ENCODE measurements around the gene CACNA1S.

CACNA1S gene

DNA sequence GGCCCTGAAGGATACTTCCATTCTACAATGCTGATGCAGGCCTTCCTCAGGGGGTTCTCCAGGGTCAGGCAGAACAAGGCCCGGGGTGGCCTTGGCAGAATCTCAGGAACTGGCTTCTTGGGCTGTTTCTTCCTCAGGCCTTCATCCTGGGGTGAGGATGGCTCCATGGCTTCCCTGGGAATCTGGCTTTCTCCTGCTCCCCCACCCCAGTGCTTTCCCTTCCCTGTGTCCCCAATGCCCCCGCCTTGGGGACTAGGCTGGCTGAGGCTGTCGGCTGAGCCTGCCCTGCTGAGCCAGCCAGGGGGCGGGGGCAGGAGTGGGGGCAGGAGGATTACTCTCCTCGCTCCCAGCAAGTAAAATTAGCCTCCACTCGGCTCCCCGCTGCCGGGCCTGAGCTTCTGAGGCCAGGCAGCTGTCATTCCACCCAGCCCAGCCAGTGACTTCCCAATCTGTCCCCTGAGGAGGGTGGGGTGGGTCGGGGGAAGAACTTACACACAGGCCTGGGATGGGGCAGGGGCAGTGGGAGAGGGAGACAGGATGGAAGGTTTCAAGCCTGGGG, at the start of gene CACNA1S:
TSS of gene CACNA1S (minus strand) at position 254 of the 559 bp plus-strand sequence. CDS start at position 167, 87 bp downstream.
- DNase-seq (ENCODE audit: low read depth in 2 of 2): no peak

- DNase-seq (ENCODE audit: low read depth in 2 of 2): no peak
These were observed 45.7 kb upstream of the CACNA1S start for GRCh38 chr1:201157949-201158348.

- no peak for DNase-seq (ENCODE audit: low read depth in 2 of 2)
These were observed 44.6 kb upstream of the CACNA1S start for GRCh38 chr1:201156819-201157218.

DNA sequence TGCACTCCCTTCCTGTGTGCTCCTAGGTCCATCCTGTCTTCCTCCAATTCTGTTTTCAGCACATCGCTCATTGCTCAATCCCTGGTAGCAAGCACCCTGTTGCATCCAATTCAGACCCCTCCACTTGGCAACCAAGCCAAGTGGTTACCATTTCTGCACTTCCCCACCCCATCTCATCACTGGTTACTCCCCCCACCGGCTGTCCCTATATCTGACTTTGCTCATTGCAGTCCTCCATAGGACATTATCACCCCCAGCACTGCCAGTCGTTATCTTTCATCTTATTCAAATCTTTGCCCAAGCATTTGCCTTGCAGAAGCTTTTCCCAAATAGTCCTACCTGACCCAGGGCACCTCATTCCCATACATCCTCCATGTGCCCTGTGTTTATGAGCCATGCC, 44.1 kb upstream of the CACNA1S start:
- DNase-seq (ENCODE audit: low read depth in 2 of 2): no peak

DNA sequence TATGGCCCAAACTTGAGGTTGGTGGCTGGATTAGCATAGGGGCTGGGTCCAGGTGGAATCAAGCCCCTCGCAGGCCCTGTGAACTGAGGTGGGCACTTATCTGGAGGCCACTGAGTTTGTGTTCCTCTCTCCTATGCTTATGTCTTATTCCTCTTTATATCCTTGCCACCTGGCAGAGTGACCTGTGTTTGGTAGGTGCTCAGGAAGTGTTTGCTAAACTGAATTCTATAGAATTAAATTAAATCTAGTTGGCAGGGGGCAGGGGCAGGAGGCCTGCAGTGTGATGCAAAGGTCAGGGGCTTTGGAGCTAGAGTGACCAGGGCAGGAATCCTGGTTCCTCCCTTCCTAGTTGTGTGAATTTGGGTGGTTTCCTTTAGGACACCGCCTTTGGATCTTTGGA, 43.1 kb upstream of the CACNA1S start:
- no peak for DNase-seq (ENCODE audit: low read depth in 2 of 2)

- peak; percentile 85 to 88 for DNase-seq (ENCODE audit: low read depth in 2 of 2)
These were observed 42.4 kb upstream of the CACNA1S start, which contains the start of gene TMEM9 for GRCh38 chr1:201154389-201155165. Gene TMEM9 (minus strand): TSS chr1:201154474. CDS start chr1:201153923, 551 bp downstream.

DNA sequence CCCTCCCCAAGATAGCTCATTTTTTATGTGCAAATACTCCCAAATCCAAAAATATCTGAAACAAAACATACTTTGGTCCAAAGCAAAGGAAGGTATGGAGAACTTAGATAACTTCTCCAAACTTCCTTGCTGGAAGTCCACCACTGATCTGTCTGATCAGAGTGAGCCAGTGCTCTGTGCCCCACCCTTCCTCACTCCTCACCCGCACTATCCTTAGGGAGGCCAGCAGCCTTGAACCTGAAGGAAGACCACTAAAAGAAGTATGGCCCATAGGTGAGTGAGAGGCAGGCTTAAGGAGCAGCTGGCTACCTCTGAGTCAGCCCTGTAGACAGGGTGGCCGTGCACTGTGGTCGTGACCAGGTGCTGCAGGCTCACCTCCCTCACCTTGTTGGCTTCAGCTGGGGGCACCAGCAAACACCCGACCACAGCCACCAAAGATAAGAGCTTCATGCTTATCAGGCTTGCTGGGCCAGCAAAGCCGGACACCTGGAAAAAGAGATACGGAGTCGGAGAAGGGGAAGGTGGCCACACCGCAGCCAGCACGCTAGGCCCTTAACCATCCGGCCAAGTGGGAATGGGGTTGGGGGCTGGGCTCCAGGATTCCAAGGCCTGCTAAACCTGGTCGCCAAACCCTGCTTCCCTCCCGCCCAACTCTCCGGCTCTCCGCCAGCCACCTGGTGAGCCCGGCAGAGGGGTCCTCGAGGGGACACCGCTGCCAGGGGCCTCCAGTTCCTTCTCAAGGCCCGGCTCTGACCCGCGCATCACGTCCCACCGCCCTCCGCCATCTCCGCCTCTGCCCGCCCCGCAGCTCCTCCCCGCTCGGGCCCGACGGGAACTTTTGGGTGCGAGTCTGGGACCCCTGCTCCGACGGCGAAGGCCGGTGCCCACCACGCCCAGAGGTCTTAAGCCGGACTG, 41.5 kb upstream of the CACNA1S start:
- peak in 1 of 2 experiments; percentile 16 for DNase-seq (ENCODE audit: low read depth in 2 of 2)

DNA sequence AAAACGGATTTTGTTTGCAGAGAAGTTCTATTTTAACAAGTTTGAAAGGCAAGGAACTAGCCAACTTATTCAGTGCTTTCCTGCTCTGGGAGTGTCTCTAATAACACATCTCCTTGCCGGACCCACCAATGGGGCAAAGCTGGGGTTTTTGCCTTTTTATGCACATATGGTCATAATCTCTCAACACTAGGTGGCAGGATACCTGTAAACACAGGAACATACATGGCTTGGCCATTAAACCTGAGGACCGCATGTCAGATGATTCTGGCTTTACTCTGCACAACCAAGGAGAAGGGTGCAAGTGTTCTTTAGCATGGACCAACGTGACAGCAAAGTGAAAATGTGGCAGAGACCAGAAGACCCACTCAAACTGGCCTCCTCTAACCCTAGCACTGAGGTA, 37.2 kb upstream of the CACNA1S start:
- no peak for DNase-seq (ENCODE audit: low read depth in 2 of 2)

DNA sequence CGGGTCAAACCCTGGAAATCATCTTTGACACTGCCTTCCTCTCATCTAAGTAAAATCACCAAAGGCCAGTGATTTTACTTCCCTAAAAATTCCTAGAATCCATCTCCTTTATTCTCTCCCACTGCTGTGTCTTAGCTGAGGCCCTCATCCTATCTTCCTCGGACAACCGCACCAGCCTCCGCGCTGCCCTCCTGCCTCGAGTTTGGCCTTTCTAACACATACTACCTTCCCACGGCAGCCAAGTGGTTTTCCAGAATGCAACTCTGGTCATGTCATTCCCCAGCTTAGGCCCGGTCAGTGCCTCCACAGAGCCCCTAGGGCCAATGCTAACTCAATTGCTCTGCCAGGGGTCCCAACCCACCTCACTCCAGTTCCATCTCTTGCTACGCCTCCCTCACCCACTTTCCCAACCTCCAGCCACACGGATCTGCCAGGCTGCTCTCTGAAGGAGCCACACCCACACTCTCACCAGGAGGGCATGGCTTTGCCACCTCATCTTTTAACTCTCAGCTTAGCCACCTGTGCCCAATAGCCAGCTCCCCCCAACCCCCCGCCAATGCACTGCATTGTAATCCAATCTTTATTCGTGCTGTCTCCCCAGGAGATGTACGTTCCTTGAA, 35.3 kb upstream of the CACNA1S start:
- DNase-seq (ENCODE audit: low read depth in 2 of 2): no peak

GRCh38 chr1:201146626-201147390, 34.6 kb upstream of the CACNA1S start:
- no peak for DNase-seq (ENCODE audit: low read depth in 2 of 2)

- DNase-seq (ENCODE audit: low read depth in 2 of 2): no peak
These were observed 33.6 kb upstream of the CACNA1S start for GRCh38 chr1:201145816-201146215.

GRCh38 chr1:201145132-201145531, 32.9 kb upstream of the CACNA1S start:
- DNase-seq (ENCODE audit: low read depth in 2 of 2): no peak

DNA sequence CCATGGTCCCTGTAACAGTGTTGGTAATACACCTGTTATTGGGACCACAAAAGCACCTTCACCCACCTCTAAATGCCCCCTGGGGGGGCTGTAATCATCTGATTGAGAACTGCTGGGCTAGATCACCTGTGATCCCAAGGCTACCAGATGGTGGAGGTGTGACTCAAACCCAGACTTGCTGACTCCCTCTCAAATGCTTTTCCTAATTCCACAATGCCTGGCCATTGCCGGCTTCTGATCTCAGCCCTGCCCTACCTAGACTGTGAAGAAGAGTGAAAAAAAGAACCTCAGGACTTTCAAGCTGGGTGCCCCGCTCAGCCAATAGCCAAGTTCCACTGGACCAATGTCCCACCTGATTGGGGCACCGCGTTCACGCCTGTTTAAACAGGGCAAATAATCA, 32.5 kb upstream of the CACNA1S start:
- no peak for DNase-seq (ENCODE audit: low read depth in 2 of 2)

DNA sequence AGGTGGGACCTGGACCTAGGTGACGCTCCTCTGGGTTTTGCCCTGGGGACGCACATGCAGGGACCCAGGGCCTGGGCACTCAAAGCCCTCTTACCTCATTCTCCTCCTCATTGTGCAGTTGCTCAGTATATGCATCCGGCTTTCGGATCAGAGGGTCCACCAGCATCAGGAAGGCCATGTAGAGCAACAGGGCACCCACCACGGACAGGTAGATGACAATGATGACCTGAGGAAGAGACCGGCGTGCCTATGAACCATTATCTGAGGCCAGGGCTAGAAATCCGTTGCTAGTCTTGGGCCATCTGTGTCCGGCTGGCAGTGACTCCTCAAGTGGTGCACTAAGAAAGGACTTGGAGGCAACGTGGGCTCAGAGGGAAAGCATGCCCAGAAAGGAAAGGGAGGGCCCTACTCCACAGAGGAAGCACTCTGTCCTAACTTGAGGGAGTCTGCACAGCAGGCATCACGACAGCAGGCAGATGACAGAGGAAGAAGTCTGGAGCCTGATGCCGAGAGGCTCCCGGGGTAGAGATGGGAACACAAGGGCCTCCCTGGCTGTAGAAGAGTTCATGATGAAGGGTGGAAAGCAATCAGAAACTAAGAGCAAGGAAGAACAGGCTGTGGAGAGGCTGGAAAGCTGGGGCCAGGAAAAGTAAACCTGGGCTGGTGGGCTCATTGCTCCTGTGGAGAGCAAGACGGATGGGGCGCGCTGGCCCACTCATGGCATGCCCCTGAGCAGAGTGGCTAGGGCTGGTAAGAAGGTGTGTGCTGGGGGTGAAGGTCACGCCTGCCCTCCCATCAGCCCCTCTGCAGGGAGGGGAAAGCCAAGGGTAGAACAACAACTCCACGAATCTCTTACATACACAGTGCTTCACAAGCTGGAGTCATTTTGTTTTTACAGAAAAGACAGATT, 31.8 kb upstream of the CACNA1S start:
- no peak for DNase-seq (ENCODE audit: low read depth in 2 of 2)

DNA sequence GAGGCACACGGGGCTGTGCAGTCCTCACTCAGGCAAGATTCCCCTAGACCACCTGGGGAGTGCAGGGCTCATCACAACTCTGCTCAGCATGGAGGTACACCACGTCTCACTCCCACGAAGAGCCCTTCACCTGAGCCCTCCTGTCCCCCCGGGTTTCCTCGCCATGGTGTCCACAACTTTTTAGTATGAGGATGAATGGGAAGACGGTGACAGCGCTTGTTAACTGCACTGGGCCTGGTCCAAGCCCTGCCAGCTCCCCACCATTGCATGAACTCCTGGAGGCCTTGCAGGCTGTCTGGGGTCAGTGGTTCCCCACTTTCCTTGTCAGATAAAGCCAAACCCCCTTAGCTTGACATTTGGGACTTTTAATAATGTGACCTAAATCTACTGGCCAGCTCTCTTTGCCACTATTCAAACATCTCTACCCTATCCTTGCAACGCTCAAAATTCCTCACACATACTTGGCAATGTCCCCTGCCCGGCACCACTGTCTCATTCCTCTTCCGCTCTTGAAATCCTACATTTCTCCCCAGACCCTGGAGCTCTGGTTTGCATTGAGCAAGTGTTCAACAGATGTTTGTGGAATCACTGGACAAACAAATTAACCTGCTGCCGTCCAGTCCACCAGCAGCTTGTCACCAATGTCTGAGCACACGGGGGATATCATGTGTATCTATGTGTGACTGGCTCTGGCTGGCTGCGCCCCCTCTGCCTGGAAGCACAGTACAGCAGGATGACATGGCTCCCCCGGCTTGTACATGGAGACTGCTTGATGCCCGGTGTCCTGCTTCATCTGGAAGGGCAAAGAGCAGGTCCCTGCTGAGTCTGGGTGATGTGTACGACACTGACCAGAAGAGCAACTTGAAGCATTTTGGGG, 30.9 kb upstream of the CACNA1S start:
- no peak for DNase-seq (ENCODE audit: low read depth in 2 of 2)

DNA sequence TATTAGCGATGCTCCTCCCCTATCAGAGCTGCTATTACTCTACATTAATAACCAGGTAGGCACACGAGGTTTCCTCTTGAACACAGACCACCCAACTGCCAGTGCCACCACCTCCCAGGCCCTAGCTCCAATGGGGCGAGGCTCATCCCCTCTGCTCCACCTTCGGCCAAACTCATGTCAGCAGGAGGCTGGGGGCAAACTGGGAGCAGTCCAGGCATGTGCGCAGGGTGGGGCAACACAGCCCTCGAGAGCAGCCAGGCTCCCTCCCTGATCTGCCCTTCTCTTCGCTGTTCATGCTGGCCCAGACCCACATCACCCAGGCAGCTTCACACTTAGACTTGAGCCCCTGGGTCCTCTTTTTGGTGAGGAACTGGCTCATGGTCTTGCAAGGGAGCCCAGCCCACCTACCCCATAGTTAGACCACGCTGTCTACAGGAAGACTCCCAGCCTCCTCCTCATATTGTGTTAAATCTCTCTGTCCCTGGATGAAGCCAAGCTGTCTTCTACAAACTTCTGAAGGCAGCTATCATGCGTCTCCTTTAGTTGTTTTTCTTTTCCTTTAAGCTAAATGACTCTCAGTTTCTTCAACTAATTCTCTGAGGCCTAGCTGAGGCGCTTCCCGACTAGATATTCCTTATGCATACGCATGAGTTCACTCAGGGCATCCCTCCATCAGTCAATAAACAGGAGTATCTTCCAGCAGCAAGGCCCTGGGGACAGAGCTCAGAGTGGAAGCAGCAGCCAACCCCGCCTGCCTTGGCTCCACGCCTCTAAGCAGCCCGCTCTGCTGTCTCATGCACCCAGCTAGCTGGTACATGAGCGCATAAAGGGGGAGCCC, 30.0 kb upstream of the CACNA1S start:
- DNase-seq (ENCODE audit: low read depth in 2 of 2): no peak

DNA sequence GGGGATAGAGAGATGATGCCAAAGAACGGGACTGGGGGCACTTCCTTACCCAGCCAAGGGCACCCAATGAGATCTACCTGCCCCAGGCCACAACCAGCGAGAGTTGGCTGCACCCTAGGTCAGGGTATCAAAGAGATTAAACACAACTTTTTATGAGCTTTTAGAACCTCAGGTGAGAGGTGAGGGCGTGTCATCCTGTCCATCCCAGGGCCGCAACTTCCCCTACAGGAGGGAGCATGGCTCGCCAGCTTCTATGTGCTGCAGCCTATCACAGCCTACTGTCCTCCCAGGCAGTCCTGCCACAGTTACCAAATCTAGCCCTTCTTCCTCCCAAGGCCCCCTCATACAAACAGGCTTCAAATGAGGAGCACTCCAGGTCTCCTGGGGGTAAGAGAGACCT, 29.2 kb upstream of the CACNA1S start:
- DNase-seq (ENCODE audit: low read depth in 2 of 2): no peak

GRCh38 chr1:201140941-201141260, 28.7 kb upstream of the CACNA1S start:
- DNase-seq (ENCODE audit: low read depth in 2 of 2): no peak
